Endodermal cell (in vitro differentiated cells): ENCODE measurements around the gene TRIM33. TPM values are rescaled to one million over a fixed set of nuclear protein-coding genes. Genes with fewer than 3 reads are reported as not detected.

Experiments
- DNase-seq: peaks from one replicate; pipeline ENCODE4 v3.0.0-alpha.2; 2017
- H3K27ac ChIP-seq: 2 replicates; pipeline ENCODE4 v1.5.1; 2013; ENCODE audit warnings: mild to moderate bottlenecking, low read depth, low read length, moderate library complexity
- H3K27me3 ChIP-seq: 2 replicates; pipeline ENCODE4 v1.6.1; 2013; ENCODE audit warnings: mild to moderate bottlenecking, low read length, moderate library complexity; ENCODE audit not compliant: insufficient read depth, control insufficient read depth, poor library complexity, severe bottlenecking
- H3K36me3 ChIP-seq: 2 replicates; pipeline ENCODE4 v1.7.0; 2013; ENCODE audit warnings: mild to moderate bottlenecking, low read length, moderate library complexity; ENCODE audit not compliant: control insufficient read depth, insufficient read depth
- H3K4me1 ChIP-seq: one replicate; pipeline ENCODE4 v1.7.0; 2013; ENCODE audit warnings: low read length; ENCODE audit not compliant: control insufficient read depth, insufficient read depth
- H3K4me3 ChIP-seq: 2 replicates; pipeline ENCODE4 v1.5.1; 2013; ENCODE audit warnings: mild to moderate bottlenecking, low read length, moderate library complexity
- H3K9ac ChIP-seq: 2 replicates; pipeline ENCODE4 v1.6.1; 2013; ENCODE audit warnings: mild to moderate bottlenecking, low read length, moderate library complexity; ENCODE audit not compliant: poor library complexity, severe bottlenecking; ENCODE audit errors: extremely low read depth
- H3K9me3 ChIP-seq: 2 replicates; pipeline ENCODE4 v1.6.1; 2013; ENCODE audit warnings: mild to moderate bottlenecking, low read length, moderate library complexity; ENCODE audit not compliant: control insufficient read depth
- H3K27ac Mint-ChIP-seq: 2 replicates; pipeline ENCODE4 v1.8.0; 2020; ENCODE audit warnings: mixed read lengths
- H3K27me3 Mint-ChIP-seq: 2 replicates; pipeline ENCODE4 v1.8.0; 2021; ENCODE audit warnings: mild to moderate bottlenecking, mixed read lengths; ENCODE audit not compliant: insufficient read depth
- H3K36me3 Mint-ChIP-seq: 2 replicates; pipeline ENCODE4 v1.8.0; 2020; ENCODE audit warnings: low read depth, mixed read lengths
- H3K4me1 Mint-ChIP-seq: 2 replicates; pipeline ENCODE4 v1.8.0; 2020; ENCODE audit warnings: mixed read lengths
- H3K4me3 Mint-ChIP-seq: 2 replicates; pipeline ENCODE4 v1.8.0; 2020; ENCODE audit warnings: mild to moderate bottlenecking, moderate library complexity, mixed read lengths
- H3K9me3 Mint-ChIP-seq: 2 replicates; pipeline ENCODE4 v1.8.0; 2020; ENCODE audit warnings: mild to moderate bottlenecking, mixed read lengths
- WGBS, 2 experiments: methylation state at CpG; one replicate each; pipeline versions ENCODE4 v1.1.5 to v1.1.7; 2013; ENCODE audit warnings: missing lambda C conversion rate in 2 of 2, mixed read lengths in 1 of 2; ENCODE audit not compliant: insufficient coverage in 1 of 2, insufficient read length in 1 of 2; 5-methylcytosine and 5-hydroxymethylcytosine counted together
- total RNA-seq, 2 donors: library from RNA; stranded (reverse); fragmentation: NEBNext Ultra II Directional in 1 of 2; extraction: Animal tissue kit (Norgen Biotek cat#: 25700) in 1 of 2; gene quantifications; 2 replicates in 1 of 2; 3 replicates in 1 of 2; pipeline ENCODE4 v1.2.1, GENCODE V29; 2021
- TF ChIP-seq, protein P1 (sequence below): fragments of 200-600 bp; sonication (generic); conservative IDR thresholded peaks from 2 replicates; pipeline ENCODE4 v1.5.0; 2021; ENCODE audit warnings: antibody characterized with exemption, mild to moderate bottlenecking

Gene TRIM33
- total RNA-seq, 2 donors from 2014 or later = 47.2 to 50.6 TPM

GRCh38 chr1:114395863-114396262, 115.1 kb downstream of the TRIM33 start:
- Histone ChIP-seq H3K27me3 (no peaks in the 10 kb centered on the region), H3K9me3 (no peaks in the 10 kb centered on the region), H3K36me3 (peaks cover 84% of the 10 kb centered on the region), H3K9ac (no peak overlapping the region), H3K4me3 (no peak overlapping the region), H3K4me1 (no peaks in the 10 kb centered on the region), H3K27ac (no peak overlapping the region)
- no peaks in the 10 kb centered on the region for H3K4me1 Mint-ChIP-seq
- H3K4me3 Mint-ChIP-seq = no peak overlapping the region
- DNase-seq = no peak
- no peaks in the 10 kb centered on the region for H3K27me3 Mint-ChIP-seq
- H3K36me3 Mint-ChIP-seq = peaks cover 32% of the 10 kb centered on the region
- no peak overlapping the region for H3K27ac Mint-ChIP-seq
- TF ChIP-seq, protein P1, sequence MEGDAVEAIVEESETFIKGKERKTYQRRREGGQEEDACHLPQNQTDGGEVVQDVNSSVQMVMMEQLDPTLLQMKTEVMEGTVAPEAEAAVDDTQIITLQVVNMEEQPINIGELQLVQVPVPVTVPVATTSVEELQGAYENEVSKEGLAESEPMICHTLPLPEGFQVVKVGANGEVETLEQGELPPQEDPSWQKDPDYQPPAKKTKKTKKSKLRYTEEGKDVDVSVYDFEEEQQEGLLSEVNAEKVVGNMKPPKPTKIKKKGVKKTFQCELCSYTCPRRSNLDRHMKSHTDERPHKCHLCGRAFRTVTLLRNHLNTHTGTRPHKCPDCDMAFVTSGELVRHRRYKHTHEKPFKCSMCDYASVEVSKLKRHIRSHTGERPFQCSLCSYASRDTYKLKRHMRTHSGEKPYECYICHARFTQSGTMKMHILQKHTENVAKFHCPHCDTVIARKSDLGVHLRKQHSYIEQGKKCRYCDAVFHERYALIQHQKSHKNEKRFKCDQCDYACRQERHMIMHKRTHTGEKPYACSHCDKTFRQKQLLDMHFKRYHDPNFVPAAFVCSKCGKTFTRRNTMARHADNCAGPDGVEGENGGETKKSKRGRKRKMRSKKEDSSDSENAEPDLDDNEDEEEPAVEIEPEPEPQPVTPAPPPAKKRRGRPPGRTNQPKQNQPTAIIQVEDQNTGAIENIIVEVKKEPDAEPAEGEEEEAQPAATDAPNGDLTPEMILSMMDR = no peak
- H3K9me3 Mint-ChIP-seq = no peaks in the 10 kb centered on the region
- WGBS, 2 experiments = 100% methylated on average over 1 of the region's 1 CpG; no CpG with 5 or more reads in 1 of the 2 experiments

GRCh38 chr1:114390960-114391359, 120.0 kb downstream of the TRIM33 start:
- no peak overlapping the region for H3K27ac Mint-ChIP-seq

GRCh38 chr1:114390361-114390760, 120.6 kb downstream of the TRIM33 start:
- H3K4me3 Mint-ChIP-seq = no peak overlapping the region
- 95 to 96% methylated on average over 3 to 4 of the region's 4 CpGs for WGBS, 2 experiments
- H3K9me3 ChIP-seq = peaks cover 7% of the 10 kb centered on the region
- peaks cover 3% of the 10 kb centered on the region for H3K4me1 ChIP-seq
- no peak overlapping the region for H3K4me3 ChIP-seq
- H3K36me3 Mint-ChIP-seq = peaks cover 27% of the 10 kb centered on the region
- peaks cover 14% of the 10 kb centered on the region for H3K4me1 Mint-ChIP-seq
- TF ChIP-seq, protein P1 = no peak
- H3K27ac Mint-ChIP-seq = no peak overlapping the region
- no peak for DNase-seq
- no peak overlapping the region for H3K9ac ChIP-seq
- no peaks in the 10 kb centered on the region for H3K27me3 Mint-ChIP-seq
- H3K27me3 ChIP-seq = no peaks in the 10 kb centered on the region
- peaks cover 59% of the 10 kb centered on the region for H3K36me3 ChIP-seq
- peaks cover 16% of the 10 kb centered on the region for H3K9me3 Mint-ChIP-seq
- H3K27ac ChIP-seq = no peak overlapping the region

More at GRCh38 chr1:114390960-114391359, 120.0 kb downstream of the TRIM33 start:
- no peak overlapping the region for H3K4me3 Mint-ChIP-seq
- H3K9ac ChIP-seq = no peak overlapping the region
- peaks cover 3% of the 10 kb centered on the region for H3K9me3 ChIP-seq
- no peak overlapping the region for H3K4me3 ChIP-seq
- H3K4me1 ChIP-seq = peaks cover 3% of the 10 kb centered on the region
- DNase-seq = no peak
- peaks cover 27% of the 10 kb centered on the region for H3K36me3 Mint-ChIP-seq
- H3K4me1 Mint-ChIP-seq = peaks cover 13% of the 10 kb centered on the region
- TF ChIP-seq, protein P1 = no peak
- no peaks in the 10 kb centered on the region for H3K27me3 ChIP-seq
- H3K9me3 Mint-ChIP-seq = peaks cover 12% of the 10 kb centered on the region
- H3K27ac ChIP-seq = no peak overlapping the region
- peaks cover 65% of the 10 kb centered on the region for H3K36me3 ChIP-seq
- H3K27me3 Mint-ChIP-seq = no peaks in the 10 kb centered on the region
